HG03520 (cell line): ENCODE results near the gene DNAJC13.
"Not testable (repeated sequence)": the region's sequence is repeated elsewhere in the genome, so short reads cannot be mapped to it uniquely, and the experiment has no call there.

Source experiments
- ATAC-seq: cut with Tn5 transposase; IDR thresholded peaks from one replicate; pipeline ENCODE4 v1.9.1; 2021; ENCODE audit warnings: mild to moderate bottlenecking, moderate library complexity; ENCODE audit not compliant: unreplicated experiment

The DNAJC13 gene

GRCh38 chr3:132538072-132538471, 120.8 kb downstream of the DNAJC13 start:
- no peak for ATAC-seq

DNA sequence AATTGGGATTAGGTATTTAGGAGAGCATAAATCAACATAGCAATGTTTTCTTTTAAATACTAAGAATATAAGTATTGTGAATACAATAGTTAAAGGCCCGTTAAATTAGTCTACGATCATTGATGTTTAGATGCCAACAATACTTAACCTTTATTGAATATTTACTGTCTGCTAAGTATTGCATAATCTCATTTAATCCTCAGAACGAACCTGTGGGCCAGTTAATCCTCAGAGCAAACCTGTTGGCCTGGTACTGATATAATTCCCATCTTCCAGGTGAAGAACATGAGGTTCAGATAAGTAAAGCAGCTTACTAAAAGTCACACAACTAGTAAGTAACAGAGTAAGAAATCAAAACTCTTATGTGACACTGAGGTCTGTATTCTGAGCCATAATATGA, 122.4 kb downstream of the DNAJC13 start:
- no peak for ATAC-seq

DNA sequence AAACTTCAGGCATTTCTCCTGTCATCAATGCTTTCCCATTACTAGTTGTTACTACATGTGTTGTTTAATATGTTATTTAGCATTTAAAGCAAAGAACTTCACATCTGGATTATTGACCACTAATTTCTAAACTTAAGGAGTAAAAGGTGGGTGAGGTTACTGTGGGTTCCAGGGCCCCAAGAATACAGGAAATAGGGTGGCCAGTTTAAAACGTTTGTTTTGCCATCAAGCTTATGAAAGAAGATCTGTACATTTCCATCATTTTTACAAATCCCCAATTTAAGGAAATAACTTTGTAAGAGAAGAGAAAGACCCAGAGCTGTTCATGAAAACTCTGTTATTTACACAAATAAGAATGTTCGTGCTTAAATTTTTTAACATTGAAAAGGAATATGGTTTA, 125.3 kb downstream of the DNAJC13 start:
- no peak for ATAC-seq

DNA sequence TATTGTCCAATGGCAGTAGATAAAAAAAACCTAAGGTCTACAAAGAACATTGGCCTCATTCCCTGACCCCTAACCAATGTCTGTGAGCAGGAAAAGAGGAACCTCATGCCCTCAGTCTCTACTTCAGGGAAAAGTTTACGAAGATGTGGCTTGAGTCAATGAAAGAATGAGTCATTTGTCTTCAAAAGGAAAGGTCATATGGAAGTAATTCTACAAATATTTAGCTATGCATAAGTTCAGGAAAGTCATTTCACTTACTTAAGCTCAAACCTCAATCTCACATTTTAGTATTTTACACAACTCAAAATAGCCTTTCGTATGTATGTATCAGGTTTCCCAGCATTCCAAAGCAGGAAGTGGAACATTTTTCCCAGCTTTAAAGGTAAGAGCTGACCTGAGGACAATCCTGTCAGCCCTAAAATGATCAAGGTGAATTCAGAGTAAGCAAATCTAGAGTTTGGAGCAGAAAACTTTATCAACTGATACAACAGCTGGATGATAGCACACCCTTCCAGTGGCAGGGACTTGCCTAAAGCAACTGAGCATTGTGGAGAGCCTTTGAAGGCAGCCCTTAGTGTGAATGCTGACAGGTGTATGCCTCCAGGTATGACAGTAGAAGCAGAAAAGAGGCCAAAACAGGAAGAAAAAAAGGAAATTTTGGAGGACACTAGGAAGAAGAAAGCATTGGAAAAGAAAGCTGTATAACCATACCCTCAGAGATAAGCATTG, 125.9 kb downstream of the DNAJC13 start:
- no peak for ATAC-seq

GRCh38 chr3:132544130-132544529, 126.8 kb downstream of the DNAJC13 start:
- ATAC-seq = no peak

- ATAC-seq = no peak
Measured at GRCh38 chr3:132545471-132545870, 128.2 kb downstream of the DNAJC13 start.

GRCh38 chr3:132549169-132549568, 131.9 kb downstream of the DNAJC13 start:
- ATAC-seq = no peak

GRCh38 chr3:132549890-132550578, 132.7 kb downstream of the DNAJC13 start:
- ATAC-seq = peak; percentile 82

- no peak for ATAC-seq
Measured at GRCh38 chr3:132550579-132551305, 133.4 kb downstream of the DNAJC13 start.

GRCh38 chr3:132553826-132554225, 136.5 kb downstream of the DNAJC13 start:
- no peak for ATAC-seq

GRCh38 chr3:132554437-132554836, 137.1 kb downstream of the DNAJC13 start:
- ATAC-seq = no peak

GRCh38 chr3:132555306-132556035, 138.2 kb downstream of the DNAJC13 start:
- no peak for ATAC-seq

- ATAC-seq = not testable (repeated sequence)
Measured at GRCh38 chr3:132556036-132556386, 138.7 kb downstream of the DNAJC13 start.

- no peak for ATAC-seq
Measured at GRCh38 chr3:132556508-132557159, 139.3 kb downstream of the DNAJC13 start.

- no peak for ATAC-seq
Measured at GRCh38 chr3:132561003-132561402, 143.7 kb downstream of the DNAJC13 start.

DNA sequence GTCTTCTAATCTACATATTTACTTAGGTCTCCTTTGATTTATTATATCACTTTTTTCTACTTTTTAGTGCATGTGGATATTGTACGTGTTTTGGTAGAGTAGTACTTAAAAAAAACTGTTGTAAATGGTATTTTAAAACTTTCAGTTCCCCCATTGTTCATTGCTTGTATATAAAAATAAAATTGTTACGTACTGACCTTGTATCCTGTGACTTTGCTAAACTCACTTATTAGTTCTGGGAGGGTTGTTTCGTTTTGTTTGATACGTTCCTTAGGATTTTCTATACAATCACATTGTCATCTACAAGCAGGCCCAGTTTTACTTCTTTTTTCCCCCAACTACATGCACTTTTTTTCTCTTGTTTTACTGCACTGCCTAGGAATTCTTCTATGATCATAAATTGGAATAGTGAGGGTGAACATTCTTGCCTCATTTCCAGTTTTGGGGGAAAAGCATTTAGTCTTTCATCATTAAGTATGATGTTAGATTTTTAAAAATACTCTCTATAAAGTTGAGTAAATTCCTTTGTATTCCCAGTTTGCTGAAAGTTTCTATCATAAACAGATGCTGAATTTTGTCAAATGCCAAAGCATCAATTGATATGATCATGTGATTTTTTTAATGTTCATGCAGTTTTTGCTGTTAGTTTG, 146.2 kb downstream of the DNAJC13 start:
- ATAC-seq = no peak

DNA sequence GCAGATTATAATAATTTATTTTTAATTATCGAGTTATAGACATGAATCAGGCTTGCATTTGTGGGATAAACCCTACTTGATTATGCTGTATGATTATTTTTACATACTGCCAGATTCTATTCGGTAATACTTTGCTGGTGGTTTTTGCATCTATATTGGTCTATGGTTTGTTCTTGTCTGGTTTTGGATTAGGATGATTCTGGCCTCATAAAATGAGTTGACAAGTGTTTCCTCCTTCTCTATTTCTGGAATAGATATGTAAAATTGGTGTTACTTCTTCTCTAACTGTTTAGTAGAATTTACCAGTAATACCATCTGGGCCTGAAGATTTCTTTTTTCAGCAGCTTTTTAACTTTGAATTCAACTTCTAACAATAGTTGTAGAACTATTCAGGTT, 146.8 kb downstream of the DNAJC13 start:
- no peak for ATAC-seq

DNA sequence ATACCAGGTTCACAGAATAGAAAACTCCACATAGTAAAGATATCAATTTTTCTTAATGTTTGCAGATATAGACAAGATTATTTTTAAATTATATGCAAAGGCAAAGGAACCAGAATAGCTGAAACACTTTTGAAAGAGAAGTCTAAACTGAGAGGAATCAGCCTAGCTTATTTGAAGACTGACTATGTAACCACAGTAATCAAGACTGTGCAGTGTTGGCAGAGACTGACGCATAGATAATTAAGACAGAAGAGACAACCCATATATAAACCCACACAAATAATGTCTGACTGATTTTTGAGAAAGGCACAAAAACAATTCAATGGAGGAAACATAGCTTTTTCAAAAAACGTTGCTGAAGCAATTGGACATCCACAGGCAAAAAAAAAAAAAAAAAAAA, 151.1 kb downstream of the DNAJC13 start:
- no peak for ATAC-seq

GRCh38 chr3:132569153-132569552, 151.9 kb downstream of the DNAJC13 start:
- no peak for ATAC-seq

GRCh38 chr3:132569580-132569979, 152.3 kb downstream of the DNAJC13 start:
- no peak for ATAC-seq
